HG03045 (cell line): ENCODE data around the gene RNF8.
A peak's percentile ranks its signal among the peaks of the same experiment; 100 is the strongest.
"Not testable (repeated sequence)": the region's sequence is repeated elsewhere in the genome, so short reads cannot be mapped to it uniquely, and the experiment has no call there.

Experiments
- ATAC-seq: cut with Tn5 transposase; IDR thresholded peaks from one replicate; pipeline ENCODE4 v1.9.1; 2021; ENCODE audit warnings: mild to moderate bottlenecking, moderate library complexity; ENCODE audit not compliant: unreplicated experiment

The RNF8 gene

GRCh38 chr6:37321516-37322415 lies 32.0 kb upstream of the RNF8 start:
- no peak for ATAC-seq

DNA sequence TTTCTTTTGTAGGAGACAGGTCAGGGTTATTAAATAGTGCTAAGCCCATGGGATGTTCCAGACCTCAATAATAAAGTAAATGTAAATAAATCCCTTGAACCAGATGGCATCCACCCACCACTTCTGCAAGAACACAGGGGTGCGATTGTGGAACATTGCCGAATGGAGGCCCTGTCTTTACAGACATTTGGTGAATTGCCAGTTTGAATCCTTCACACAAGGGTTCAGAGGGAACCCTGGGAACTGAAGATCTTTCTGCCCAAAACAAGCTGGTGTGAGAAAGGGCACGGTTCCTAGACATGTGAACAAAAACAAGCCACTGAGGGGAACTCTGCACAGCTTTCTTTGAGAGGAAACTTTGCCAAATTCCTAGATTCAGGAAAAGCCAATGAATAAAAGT lies 30.2 kb upstream of the RNF8 start:
- ATAC-seq, result no peak

DNA sequence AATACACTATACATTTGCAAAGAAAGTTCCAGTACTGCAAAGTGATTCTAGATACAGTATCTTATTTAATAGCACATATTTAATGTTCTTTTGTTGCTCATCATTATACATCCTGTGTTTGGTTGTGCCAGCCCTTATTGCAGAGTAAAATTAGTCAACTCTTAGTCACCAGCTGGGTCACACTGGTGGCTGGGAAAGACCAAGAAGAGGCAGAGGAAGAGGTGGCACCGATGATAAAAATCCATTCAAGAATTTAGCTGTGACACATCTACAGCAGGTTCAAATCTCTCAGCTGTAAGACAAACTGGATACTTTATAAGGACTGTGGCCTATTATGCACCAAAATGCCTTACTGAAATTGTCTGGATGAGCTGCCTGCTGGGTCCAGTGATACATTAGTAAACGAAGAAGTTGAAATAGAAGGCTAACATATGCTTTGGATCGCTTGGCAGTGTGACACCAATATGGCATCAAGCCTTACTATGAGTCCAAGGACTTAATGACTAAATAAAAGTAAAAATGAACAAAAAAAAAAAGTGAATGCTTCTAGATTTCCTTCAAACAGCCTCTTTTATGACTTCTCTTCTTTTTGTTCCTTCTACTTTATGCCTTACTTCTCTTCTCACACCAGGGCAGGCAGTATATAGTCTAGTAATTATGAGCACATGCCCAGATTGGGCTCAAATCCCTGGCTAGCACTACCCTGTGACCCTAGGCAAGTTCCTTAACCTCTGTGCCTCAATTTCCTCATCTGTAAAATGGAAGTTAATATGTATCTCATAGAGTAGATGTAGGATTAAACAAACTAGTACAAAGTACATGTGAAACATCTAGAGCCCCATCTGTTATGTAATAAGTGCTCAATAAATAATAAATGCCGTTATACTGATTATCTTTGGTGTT lies 29.4 kb upstream of the RNF8 start:
- ATAC-seq, result no peak

GRCh38 chr6:37330345-37330744 lies 23.4 kb upstream of the RNF8 start:
- ATAC-seq, result not testable (repeated sequence)

DNA sequence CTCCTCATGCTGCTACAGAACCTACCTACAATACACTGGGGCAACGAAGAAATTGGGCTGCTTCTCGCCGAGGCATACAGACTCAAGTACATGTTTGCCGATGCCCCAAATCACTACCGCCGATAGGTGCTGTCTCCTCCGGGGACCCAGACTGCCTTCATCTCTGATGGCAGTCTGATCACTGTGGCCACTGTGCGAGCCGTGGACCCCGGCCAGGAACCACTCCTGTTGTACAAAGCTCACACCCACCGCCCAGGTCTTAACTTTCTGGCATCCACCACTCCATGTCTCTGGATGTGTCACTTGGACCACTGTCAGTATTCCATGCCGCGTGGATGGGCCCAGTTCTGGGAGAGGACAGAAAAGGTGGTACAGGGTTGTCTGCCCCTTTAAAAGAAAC lies 22.7 kb upstream of the RNF8 start:
- ATAC-seq, result no peak

- no peak for ATAC-seq
Observed at GRCh38 chr6:37332894-37333293, 20.9 kb upstream of the RNF8 start.

- no peak for ATAC-seq
Observed at GRCh38 chr6:37334047-37334446, 19.7 kb upstream of the RNF8 start.

DNA sequence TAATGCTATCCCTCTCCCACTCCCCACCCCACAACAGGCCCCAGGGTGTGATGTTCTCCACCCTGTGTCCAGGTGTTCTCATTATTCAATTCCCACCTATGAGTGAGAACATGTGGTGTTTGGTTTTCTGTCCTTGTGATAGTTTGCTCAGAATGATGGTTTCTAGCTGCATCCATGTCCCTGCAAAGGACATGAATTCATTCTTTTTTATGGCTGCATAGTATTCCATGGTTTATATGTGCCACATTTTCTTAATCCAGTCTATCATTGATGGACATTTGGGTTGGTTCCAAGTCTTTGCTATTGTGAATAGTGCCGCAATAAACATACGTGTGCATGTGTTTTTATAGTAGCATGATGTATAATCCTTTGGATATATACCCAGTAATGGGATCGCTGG lies 15.5 kb upstream of the RNF8 start:
- not testable (repeated sequence) for ATAC-seq

DNA sequence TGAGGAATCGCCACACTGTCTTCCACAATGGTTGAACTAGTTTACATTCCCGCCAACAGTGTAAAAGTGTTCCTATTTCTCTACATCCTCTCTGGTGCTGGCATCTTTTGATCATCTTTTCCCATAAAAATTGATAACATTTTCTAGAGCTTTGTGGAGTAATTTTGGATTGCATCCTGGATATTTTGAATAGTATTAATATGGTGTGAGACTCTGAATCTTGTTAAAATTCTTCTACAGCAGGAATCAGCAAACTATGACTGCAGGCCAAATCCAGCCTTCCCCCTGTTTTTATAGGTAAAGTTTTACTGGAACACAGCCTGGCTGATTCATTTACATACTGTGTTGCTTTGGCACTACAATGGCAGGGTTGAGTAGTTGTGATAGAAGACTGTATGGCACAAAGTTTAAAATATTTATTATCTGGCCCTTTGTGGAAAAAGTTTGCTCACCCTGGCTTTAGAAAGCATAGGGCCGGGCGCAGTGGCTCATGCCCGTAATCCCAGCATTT lies 15.0 kb upstream of the RNF8 start:
- no peak for ATAC-seq

GRCh38 chr6:37339741-37340638 lies 13.8 kb upstream of the RNF8 start:
- ATAC-seq, result no peak

DNA sequence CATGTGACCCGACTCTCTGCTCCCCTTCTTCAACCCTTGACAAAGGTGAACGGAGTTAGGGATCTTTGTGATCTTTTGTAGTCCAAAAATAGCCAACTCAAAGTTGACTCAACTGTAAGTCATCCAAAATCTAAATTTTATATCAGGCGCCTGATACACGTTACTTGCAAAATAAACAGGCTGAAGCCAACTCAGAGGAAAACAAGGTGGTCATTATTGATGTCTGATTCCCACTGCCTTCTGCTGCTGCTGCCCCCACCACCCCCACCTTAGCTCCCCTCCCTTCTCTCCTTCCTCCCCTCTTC lies 13.2 kb upstream of the RNF8 start:
- no peak for ATAC-seq

DNA sequence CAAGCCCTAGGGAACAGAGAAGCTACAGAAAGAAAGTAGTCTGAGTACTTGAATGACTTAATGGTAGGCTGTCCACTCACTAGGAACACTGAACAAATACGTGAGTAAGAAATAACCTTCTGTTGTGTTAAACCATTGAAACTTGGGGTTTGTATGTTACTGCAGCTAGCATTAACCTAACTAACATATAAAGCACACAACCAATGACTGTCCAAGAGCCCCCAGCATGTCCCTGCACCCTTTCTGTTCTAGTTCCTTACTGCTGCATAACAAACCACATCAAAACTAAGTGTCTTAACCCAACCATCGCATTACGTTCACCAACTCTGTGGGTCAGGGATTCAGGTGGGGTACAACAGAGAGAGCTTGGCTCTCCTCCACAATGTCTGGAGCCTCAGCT lies 10.5 kb upstream of the RNF8 start:
- ATAC-seq, result no peak

DNA sequence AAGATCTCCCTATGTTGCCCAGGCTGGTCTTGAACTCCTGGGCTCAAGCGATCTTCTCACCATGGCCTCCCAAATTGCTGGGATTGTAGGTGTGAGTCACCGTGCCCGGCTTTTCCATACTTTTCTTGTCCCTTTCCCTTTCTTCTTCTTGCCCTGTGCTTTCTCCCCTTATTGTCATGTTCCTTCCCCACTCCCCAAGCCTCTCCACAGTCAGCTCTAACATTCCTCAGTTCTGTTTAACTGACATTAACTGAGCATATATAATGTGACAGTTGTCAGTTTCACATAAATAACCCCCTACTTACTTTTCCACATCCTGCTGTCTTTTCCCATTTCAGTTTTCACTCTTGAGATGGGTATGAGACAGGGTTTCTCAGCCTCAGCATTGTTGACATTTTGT lies 9.5 kb upstream of the RNF8 start:
- ATAC-seq, result no peak

- not testable (repeated sequence) for ATAC-seq
Observed at GRCh38 chr6:37345804-37346203, 8.0 kb upstream of the RNF8 start.

DNA sequence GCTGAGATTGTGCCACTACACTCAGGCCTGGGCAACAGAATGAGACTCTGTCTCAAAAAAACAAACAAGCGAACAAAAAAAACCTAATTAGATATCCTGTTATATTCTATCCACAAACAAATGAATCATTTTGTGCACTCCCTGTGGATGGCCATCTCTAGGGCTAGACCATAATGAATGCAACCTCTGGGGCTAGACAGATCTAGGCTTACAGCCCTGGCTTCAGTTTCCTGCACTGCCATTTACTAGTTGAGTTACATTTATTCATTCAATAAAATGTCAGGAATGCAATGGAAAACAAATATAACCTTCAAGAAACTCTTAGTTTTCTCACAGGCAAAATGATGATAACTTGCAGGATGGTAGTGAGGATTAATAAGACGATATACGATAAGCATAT lies 6.6 kb upstream of the RNF8 start:
- ATAC-seq, result no peak

DNA sequence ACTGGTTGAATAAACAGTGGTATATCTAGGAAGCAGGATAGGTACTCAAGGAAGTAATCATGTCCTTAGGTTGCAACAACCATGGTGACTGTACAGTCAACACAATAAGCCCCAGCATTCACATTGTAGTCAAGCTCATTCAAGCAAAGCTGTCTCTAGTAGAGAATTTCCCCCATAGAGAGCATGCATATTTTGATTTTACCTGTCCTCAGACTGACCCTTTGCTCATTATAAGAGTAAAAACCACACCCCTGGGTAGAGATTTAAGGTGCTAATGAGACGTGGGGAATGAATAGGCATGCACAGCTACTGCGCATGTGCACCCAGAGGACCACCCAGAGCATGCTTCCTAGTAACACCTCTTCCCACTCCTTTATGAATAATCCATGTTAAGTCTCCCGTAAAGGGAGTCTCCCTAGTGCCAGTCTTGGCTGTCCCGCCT lies 6.1 kb upstream of the RNF8 start:
- no peak for ATAC-seq

DNA sequence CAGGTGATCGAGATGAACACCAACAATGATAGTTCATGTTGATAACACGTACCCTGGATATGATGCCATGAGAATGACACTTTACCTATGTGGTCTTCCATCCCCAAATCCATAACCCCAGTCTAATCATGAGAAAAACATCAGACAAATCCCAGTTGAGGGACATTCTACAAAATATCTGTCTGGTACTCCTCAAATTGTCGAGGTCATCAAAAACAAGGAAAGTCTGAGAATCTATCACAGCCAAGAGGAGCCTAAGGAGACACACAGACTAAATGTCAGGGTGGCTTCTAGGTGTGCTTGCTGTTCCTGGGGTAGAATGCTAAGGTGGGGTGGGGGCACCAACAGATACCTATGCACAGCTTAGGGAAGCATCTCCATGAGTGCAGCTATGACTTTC lies 2.8 kb upstream of the RNF8 start:
- no peak for ATAC-seq

DNA sequence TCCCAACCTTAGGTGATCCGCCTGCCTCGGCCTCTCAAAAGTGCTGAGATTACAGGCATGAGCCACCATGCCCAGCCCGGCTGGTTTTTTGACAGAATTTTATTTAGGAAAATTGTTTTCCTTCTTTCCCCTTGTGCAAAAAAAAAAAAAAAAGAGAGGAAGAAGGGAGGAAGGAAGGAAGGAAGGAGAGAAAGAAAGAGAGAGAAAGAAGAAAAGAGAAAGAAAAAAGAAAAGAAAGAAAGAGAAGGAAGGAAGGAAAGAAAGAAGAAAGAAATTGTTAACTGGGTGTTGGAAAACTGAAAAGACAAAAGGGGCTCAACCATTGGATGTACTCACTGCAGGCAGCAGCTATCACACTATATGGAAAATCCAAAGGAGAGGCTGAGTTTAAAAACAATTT lies 1.4 kb upstream of the RNF8 start:
- ATAC-seq, result no peak

DNA sequence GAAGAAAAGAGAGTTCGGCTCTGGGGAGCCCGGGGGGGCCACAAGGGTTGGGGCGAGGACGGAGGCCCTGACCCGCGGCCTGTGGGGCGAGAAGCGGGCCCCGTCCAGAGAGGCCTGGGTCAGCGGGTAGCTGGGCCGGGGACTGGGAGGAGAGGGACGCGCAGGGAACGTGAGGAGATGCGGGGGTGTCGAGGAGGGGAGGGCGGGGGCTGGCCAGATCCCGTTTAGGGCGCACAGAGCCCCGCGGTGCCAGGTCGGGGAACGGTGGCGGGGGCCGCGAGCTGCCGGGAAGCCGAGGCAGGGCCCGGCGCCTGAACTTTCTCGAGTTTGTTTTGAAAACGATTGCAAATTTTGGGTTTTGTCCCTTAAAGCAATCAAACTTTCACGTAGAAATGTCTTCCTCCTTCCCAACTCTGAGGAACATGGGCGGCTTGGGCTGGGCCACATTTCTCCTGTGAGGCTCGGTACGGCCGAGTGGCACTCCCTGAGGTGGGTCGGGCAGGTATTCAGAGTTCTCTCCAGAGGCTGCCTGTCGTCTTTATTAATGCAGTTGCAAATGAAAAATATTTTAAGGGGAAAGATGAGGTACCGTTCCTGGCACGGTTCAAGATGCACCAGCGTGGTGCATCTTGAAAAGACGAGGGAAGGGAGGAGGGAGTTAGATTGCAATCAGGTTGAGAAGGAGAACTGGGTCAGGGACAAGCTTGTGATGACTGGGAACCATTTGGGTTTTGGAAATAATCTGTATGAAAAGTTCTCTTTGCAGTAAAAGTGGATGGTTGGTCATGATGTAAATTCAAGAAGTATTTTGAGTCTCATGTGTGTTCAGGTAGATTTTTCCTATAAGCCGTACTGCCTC lies 972 bp downstream of the RNF8 start:
- ATAC-seq, result peak; percentile 12

GRCh38 chr6:37357288-37357687 lies 3.5 kb downstream of the RNF8 start:
- no peak for ATAC-seq
